ENCODE results near the gene MIDN. TPM values are rescaled to one million over a fixed set of nuclear protein-coding genes. Genes with fewer than 3 reads are reported as not detected.
"Not testable (repeated sequence)": the region's sequence is repeated elsewhere in the genome, so short reads cannot be mapped to it uniquely, and the experiment has no call there.

Gene MIDN
- total RNA-seq, 1 experiment from 2014 or later, result 118 TPM

GRCh38 chr19:1206864-1207450 is 41.4 kb upstream of the MIDN start:
- H3K9me3 ChIP-seq (ENCODE audit: control insufficient read depth, insufficient read depth, low read depth, low read length), result no peaks in the 10 kb centered on the region
- H3K36me3 ChIP-seq (ENCODE audit: control insufficient read depth, insufficient read depth, low read length), result no peaks in the 10 kb centered on the region; the same call in none of the 2 replicates
- BruUV-seq (replicated peaks), result TSS peak; percentile 79
- peaks cover 33% of the 10 kb centered on the region for H3K4me1 ChIP-seq (ENCODE audit: control insufficient read depth, insufficient read depth, low read length)
- in situ Hi-C loops (cut with HindIII; ENCODE audit: low pct_unique_long_range_greater_than_20kb, low sequenced_read_pairs), result no loop called here
- ChIA-PET CTCF (no interaction called here), POLR2A (no interaction called here)
- H3K4me3 ChIP-seq (ENCODE audit: low read depth in 2 of 2, low read length in 2 of 2), result peak overlapping the region; percentile 80 to 82
- peak overlapping the region; percentile 94 for H3K27ac ChIP-seq (ENCODE audit: low read length)
- intact Hi-C loops (cut with micrococcal nuclease; ENCODE audit: unreplicated experiment), result no loop called here
- peak; percentile 32 for ATAC-seq
- no peak for DNase-seq (ENCODE audit: low read depth, low spot score)
- H3K27me3 ChIP-seq (ENCODE audit: control insufficient read depth, insufficient read depth, low read length), result no peaks in the 10 kb centered on the region
- TF ChIP-seq POLR2AphosphoS5 (IDR thresholded peaks at IDR 0.05; ENCODE audit: low read depth, low read length) (no peak), CTCF (IDR thresholded peaks at IDR 0.05) (no peak), TCF7L2 (IDR thresholded peaks at IDR 0.05; ENCODE audit: low read depth, low read length) (no peak), SIN3A (IDR thresholded peaks at IDR 0.05; ENCODE audit: borderline replicate concordance, insufficient read depth, low read depth, low read length) (no peak), REST (IDR thresholded peaks at IDR 0.05; ENCODE audit: insufficient read depth in 1 of 2, low read depth in 2 of 2, low read length in 1 of 2) (no peak)

GRCh38 chr19:1208830-1209229 is 39.6 kb upstream of the MIDN start:
- H3K27me3 ChIP-seq (ENCODE audit: control insufficient read depth, insufficient read depth, low read length); ATAC-seq; H3K9me3 ChIP-seq (ENCODE audit: control insufficient read depth, insufficient read depth, low read depth, low read length); H3K36me3 ChIP-seq (ENCODE audit: control insufficient read depth, insufficient read depth, low read length); DNase-seq (ENCODE audit: low read depth, low spot score); intact Hi-C loops (cut with micrococcal nuclease; ENCODE audit: unreplicated experiment); in situ Hi-C loops (cut with HindIII; ENCODE audit: low pct_unique_long_range_greater_than_20kb, low sequenced_read_pairs); CTCF ChIA-PET; BruUV-seq (replicated peaks); POLR2A ChIA-PET: not testable (repeated sequence)
- Histone ChIP-seq H3K27ac (ENCODE audit: low read length) (peak overlapping the region; percentile 61), H3K4me1 (ENCODE audit: control insufficient read depth, insufficient read depth, low read length) (peaks cover 33% of the 10 kb centered on the region), H3K4me3 (ENCODE audit: low read depth in 2 of 2, low read length in 2 of 2) (peak overlapping the region; percentile 80 to 82)

- intact Hi-C loops (cut with micrococcal nuclease; ENCODE audit: unreplicated experiment), result no loop called here
- BruUV-seq (replicated peaks), result no TSS peak
- POLR2A ChIA-PET, result no interaction called here
- H3K4me3 ChIP-seq (ENCODE audit: low read depth in 2 of 2, low read length in 2 of 2), result peak overlapping the region in 1 of 2 experiments; percentile 16; a peak in 2 of 4 replicates
- ATAC-seq (no peak), DNase-seq (ENCODE audit: low read depth, low spot score) (no peak)
- TF ChIP-seq CTCF (IDR thresholded peaks at IDR 0.05), result no peak
- in situ Hi-C loops (cut with HindIII; ENCODE audit: low pct_unique_long_range_greater_than_20kb, low sequenced_read_pairs), result no loop called here
- H3K27ac ChIP-seq (ENCODE audit: low read length), result peak overlapping the region; percentile 46
- H3K27me3 ChIP-seq (ENCODE audit: control insufficient read depth, insufficient read depth, low read length), result no peaks in the 10 kb centered on the region
- no peaks in the 10 kb centered on the region; the same call in none of the 2 replicates for H3K36me3 ChIP-seq (ENCODE audit: control insufficient read depth, insufficient read depth, low read length)
- CTCF ChIA-PET, result interaction anchor here (0.6 kb wide), 1 partner anchor 42 kb away, joined by 3 read pairs; no protein-coding TSS in a partner anchor
- no peaks in the 10 kb centered on the region for H3K9me3 ChIP-seq (ENCODE audit: control insufficient read depth, insufficient read depth, low read depth, low read length)
- peaks cover 41% of the 10 kb centered on the region for H3K4me1 ChIP-seq (ENCODE audit: control insufficient read depth, insufficient read depth, low read length)
Measured at GRCh38 chr19:1210227-1210538, 38.2 kb upstream of the MIDN start.

All from Panc1 (cell line).